NB4 (cell line): ENCODE results near the gene GGN.

Experiments used
- POLR2A ChIP-seq: IDR thresholded peaks from 2 replicates; pipeline ENCODE4 v1.6.1; 2011; ENCODE audit warnings: mild to moderate bottlenecking; ENCODE audit not compliant: insufficient read length; ENCODE audit errors: extremely low read depth
- TF ChIP-seq, protein P1 (sequence below): IDR thresholded peaks from one replicate; pipeline ENCODE4 v1.5.1; 2012; ENCODE audit warnings: low read depth, low read length

DNA sequence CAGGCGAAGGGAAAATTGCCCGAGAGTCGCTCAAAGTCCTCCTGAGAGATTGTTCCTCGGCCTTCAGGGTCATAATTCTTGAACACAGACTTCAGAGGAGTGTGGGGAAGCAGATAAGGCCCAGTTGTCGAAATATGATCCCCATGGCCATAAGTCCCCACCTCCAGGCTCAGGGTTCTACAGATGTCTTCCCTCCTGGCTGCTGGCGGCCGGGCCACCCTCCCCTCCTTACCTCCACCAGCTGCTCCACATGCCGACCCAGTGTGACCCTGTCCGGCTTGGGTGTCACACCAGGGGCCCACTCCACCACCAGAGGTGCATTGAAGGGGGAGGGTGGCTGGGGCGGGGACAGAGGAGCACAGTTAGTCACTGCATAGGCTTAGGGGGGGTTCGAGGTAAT is 25.1 kb upstream of the GGN start:
- TF ChIP-seq, protein P1, sequence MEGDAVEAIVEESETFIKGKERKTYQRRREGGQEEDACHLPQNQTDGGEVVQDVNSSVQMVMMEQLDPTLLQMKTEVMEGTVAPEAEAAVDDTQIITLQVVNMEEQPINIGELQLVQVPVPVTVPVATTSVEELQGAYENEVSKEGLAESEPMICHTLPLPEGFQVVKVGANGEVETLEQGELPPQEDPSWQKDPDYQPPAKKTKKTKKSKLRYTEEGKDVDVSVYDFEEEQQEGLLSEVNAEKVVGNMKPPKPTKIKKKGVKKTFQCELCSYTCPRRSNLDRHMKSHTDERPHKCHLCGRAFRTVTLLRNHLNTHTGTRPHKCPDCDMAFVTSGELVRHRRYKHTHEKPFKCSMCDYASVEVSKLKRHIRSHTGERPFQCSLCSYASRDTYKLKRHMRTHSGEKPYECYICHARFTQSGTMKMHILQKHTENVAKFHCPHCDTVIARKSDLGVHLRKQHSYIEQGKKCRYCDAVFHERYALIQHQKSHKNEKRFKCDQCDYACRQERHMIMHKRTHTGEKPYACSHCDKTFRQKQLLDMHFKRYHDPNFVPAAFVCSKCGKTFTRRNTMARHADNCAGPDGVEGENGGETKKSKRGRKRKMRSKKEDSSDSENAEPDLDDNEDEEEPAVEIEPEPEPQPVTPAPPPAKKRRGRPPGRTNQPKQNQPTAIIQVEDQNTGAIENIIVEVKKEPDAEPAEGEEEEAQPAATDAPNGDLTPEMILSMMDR = no peak
- no peak for TF ChIP-seq POLR2A
